Activated T-cell treated with anti-CD3 and anti-CD28 coated beads, Interleukin-2, amount 50 U/mL, for 4 hours (primary cell): ENCODE measurements around the gene HADHA. TPM values are rescaled to one million over a fixed set of nuclear protein-coding genes. Genes with fewer than 3 reads are reported as not detected.

Experiments used
- ATAC-seq, 2 donors: fragments of 200-7000 bp; cut with Tn5 transposase; one replicate each; pipeline ENCODE4 v1.10.0; 2021
- DNase-seq: peaks from one replicate; pipeline ENCODE4 v3.0.0-alpha.2; 2020
- H3K27me3 Mint-ChIP-seq: one replicate; pipeline ENCODE4 v1.8.0; 2021; ENCODE audit warnings: low read depth, mixed read lengths
- H3K36me3 Mint-ChIP-seq: one replicate; pipeline ENCODE4 v1.8.0; 2022; ENCODE audit warnings: mixed read lengths; ENCODE audit not compliant: insufficient read depth
- H3K4me1 Mint-ChIP-seq: one replicate; pipeline ENCODE4 v1.8.0; 2021; ENCODE audit warnings: low read depth, mixed read lengths
- H3K4me3 Mint-ChIP-seq: one replicate; pipeline ENCODE4 v1.8.0; 2021; ENCODE audit warnings: mild to moderate bottlenecking, moderate library complexity, mixed read lengths
- H3K9me3 Mint-ChIP-seq: one replicate; pipeline ENCODE4 v1.8.0; 2021; ENCODE audit warnings: mixed read lengths
- total RNA-seq, 3 donors: library from RNA; stranded (reverse); gene quantifications; one replicate each; pipeline ENCODE4 v1.2.1, GENCODE V29; 2021

The HADHA gene
- total RNA-seq, 3 donors from 2014 or later: 85.9 to 94.9 (median 87.7) TPM

DNA sequence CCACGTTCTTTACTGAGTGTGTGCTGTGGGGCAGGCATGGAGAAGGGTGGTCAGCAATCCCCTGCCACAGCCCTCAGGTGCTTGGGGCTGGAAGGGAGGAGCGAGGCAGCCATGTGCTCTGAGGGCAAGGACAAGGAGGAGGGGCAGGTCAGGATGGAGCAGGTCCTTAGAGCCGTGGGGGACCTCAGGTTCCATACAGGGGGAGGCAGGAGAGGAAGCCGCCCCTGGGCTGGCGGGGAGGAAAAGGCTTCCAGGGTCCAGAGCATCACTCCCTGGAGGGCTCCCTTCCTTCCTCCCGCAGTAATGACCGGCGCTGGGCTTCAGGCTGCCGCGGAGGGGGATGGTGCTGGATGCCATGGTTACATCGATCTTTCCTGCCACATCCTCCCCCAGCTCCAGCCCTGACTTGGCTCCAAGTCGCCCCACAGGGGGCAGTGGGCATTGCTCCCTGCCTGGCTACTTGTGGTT is 65.0 kb downstream of the HADHA start:
- no peak for DNase-seq
- H3K36me3 Mint-ChIP-seq: no peaks in the 10 kb centered on the region
- H3K4me3 Mint-ChIP-seq: peak overlapping the region; percentile 59
- peak in 1 of 2 donors; percentile 15 for ATAC-seq
- no peaks in the 10 kb centered on the region for H3K9me3 Mint-ChIP-seq
- peaks cover 16% of the 10 kb centered on the region for H3K4me1 Mint-ChIP-seq
- peaks cover 39% of the 10 kb centered on the region for H3K27me3 Mint-ChIP-seq

DNA sequence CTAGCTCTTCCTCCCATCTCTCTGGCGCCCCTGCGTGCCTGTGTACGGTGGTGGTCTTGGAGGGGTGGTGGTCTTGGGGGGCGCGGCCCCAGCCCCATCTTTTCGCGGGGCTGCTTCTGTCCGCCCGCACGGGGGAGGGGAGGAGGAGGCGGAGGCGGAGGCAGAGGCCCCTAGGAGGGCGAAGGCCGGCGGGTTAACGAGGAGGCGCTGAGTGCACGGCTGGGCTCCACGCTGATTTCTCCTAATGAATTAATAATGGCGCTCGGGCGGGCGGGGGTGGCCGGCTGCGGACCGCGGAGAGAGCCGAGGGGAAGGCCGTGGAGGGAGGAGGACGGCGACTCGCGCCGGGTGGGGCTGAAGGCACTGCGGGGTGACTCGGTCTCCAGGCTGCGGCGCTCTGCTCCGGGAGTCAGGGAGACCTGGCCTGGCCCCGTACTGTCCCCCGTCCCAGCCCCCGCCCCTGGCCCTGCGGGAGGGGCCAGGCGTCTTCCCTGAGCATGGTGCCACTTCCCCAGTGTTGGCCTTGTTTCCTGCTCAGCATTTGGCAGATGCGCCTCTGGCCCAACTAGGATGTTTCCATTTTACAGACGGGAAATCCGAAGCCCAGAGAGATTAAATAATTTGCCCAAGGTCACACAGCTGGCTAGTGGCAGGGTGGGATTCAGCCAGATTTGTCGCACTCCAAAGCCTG is 65.5 kb downstream of the HADHA start:
- peak; percentile 30 to 51 for ATAC-seq
- no peaks in the 10 kb centered on the region for H3K9me3 Mint-ChIP-seq
- peak overlapping the region; percentile 59 for H3K4me3 Mint-ChIP-seq
- peaks cover 43% of the 10 kb centered on the region for H3K27me3 Mint-ChIP-seq
- peaks cover 16% of the 10 kb centered on the region for H3K4me1 Mint-ChIP-seq
- no peaks in the 10 kb centered on the region for H3K36me3 Mint-ChIP-seq
- DNase-seq: no peak

- peaks cover 45% of the 10 kb centered on the region for H3K27me3 Mint-ChIP-seq
- ATAC-seq (no peak), DNase-seq (no peak)
- H3K4me3 Mint-ChIP-seq: no peak overlapping the region
- H3K36me3 Mint-ChIP-seq: no peaks in the 10 kb centered on the region
- no peaks in the 10 kb centered on the region for H3K9me3 Mint-ChIP-seq
- peaks cover 13% of the 10 kb centered on the region for H3K4me1 Mint-ChIP-seq
Measured at GRCh38 chr2:26178246-26178645, 66.2 kb downstream of the HADHA start.

DNA sequence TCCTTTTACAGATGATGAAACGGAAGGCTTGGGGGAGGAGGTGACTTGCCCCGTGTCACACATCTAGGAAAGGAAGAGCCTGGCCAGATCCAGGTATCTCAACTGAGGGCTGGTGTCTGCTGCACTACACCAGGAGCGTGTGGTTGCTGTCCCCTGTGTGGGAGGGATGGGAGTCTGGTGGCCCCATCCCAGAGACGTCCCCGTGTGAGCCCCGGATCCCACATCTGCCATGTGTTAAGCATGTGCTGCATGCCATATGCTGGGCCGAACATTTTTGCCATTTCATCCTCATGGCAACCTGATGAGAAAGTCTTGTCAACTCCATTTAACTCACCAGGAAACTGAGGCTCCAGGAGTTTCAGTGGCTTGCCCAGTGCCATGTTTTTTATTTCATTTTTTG is 67.3 kb downstream of the HADHA start:
- H3K27me3 Mint-ChIP-seq: peaks cover 47% of the 10 kb centered on the region
- H3K4me3 Mint-ChIP-seq: no peak overlapping the region
- no peaks in the 10 kb centered on the region for H3K9me3 Mint-ChIP-seq
- DNase-seq: no peak
- ATAC-seq: no peak
- peaks cover 16% of the 10 kb centered on the region for H3K4me1 Mint-ChIP-seq
- H3K36me3 Mint-ChIP-seq: no peaks in the 10 kb centered on the region

GRCh38 chr2:26176279-26176615 is 68.2 kb downstream of the HADHA start:
- no peaks in the 10 kb centered on the region for H3K9me3 Mint-ChIP-seq
- no peak for ATAC-seq

GRCh38 chr2:26175466-26176278 is 68.8 kb downstream of the HADHA start:
- H3K27me3 Mint-ChIP-seq: peaks cover 48% of the 10 kb centered on the region

More at GRCh38 chr2:26176279-26176615, 68.2 kb downstream of the HADHA start:
- no peak for DNase-seq
- Mint-ChIP-seq H3K4me3 (no peak overlapping the region), H3K4me1 (peaks cover 22% of the 10 kb centered on the region), H3K27me3 (peaks cover 51% of the 10 kb centered on the region), H3K36me3 (no peaks in the 10 kb centered on the region)

GRCh38 chr2:26174691-26175465 is 69.6 kb downstream of the HADHA start:
- H3K27me3 Mint-ChIP-seq: peaks cover 41% of the 10 kb centered on the region
- no peaks in the 10 kb centered on the region for H3K9me3 Mint-ChIP-seq
- H3K36me3 Mint-ChIP-seq: no peaks in the 10 kb centered on the region
- ATAC-seq (no peak), DNase-seq (no peak)
- H3K4me1 Mint-ChIP-seq: peaks cover 19% of the 10 kb centered on the region
- H3K4me3 Mint-ChIP-seq: no peak overlapping the region

More at GRCh38 chr2:26175466-26176278, 68.8 kb downstream of the HADHA start:
- DNase-seq: no peak
- no peak overlapping the region for H3K4me3 Mint-ChIP-seq
- H3K36me3 Mint-ChIP-seq: no peaks in the 10 kb centered on the region
- H3K4me1 Mint-ChIP-seq: peaks cover 22% of the 10 kb centered on the region
- H3K9me3 Mint-ChIP-seq: no peaks in the 10 kb centered on the region
- no peak for ATAC-seq

DNA sequence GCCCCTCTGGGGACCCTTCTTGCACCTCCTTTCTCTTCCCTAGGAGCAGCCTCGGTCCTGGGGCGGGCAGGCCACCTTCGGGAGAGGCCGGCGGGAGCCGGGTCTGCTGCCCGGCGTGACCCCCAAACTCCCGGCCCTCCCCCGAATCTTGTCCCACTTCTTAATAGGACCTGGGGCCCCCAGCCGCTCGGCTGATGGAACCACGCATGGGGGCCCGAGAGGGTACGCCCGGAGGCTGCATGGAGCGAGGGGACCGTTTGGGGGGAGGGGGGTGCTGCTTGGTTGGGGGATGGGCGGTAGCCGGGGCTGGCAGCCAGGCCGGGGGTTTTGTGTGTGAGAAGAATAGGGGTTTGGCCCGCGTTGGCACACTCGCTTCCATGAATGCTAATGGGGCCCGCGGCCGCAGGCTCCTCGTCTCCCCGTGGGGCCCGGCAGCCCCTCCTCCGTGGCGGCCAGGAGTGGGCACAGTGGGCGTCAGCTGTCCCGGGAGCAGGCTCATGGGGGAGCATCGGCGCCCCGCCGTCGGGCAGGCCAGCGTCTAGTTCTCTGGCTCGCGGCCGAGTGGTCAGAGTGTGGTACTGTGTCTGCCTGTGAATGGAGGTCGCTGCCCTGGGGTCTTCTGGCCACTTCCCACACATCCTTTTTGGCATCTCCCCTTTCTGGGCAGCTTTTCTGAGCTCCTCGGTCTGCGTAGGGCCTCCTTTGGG is 70.5 kb downstream of the HADHA start:
- H3K27me3 Mint-ChIP-seq: peaks cover 35% of the 10 kb centered on the region
- H3K4me3 Mint-ChIP-seq: peak overlapping the region; percentile 61
- H3K9me3 Mint-ChIP-seq: no peaks in the 10 kb centered on the region
- ATAC-seq (no peak), DNase-seq (no peak)
- peaks cover 15% of the 10 kb centered on the region for H3K4me1 Mint-ChIP-seq
- no peaks in the 10 kb centered on the region for H3K36me3 Mint-ChIP-seq

DNA sequence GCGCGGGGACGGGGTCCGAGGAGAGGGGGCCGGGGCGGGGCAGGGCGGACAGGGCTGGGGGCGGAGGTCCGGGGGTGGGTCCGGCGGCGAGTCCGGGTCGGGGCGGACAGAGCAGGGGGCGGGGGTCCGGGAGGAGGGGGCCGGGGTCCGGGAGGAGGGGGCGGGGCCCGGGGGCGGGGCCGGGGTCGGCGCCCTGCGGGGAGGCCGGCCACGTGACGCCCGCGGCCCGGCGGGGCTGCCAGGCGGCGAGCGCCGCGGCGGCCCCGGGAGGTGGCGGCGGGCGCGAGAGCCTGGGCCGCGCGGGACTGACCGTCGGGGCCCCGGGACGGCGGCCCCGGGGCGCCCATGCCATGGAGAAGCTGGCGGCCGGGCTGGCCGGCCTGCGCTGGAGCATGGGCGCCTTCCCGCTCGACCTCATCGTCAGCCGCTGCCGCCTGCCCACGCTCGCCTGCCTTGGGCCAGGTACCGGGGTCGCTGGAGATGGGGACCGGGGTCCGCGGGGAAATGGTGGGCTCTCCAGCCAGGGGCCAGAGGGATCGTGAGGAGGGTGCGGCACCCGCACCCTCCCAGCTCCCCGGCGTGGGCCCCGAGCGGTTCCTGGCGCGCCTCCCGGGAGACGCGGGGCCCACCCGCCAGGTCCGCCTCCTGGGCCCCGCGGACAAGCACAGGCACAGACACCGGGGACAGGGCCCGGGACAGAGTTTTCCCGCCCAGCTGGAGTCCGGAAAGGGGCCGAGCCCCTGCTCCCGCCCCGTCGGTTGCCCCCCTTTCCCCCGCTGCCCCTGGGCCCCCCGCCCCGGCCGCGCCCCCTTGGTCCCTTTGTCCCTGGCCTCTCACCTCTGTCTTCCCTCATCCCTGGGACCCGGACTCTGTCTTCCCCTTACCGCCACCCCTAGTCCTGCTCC is 71.3 kb downstream of the HADHA start, which contains the start of gene GAREM2:
GAREM2 (plus strand) TSS at position 218 of the 905 bp plus-strand sequence; CDS start at position 351, 133 bp downstream.
- ATAC-seq (peak; percentile 29 to 42), DNase-seq (no peak)
- H3K27me3 Mint-ChIP-seq: peaks cover 35% of the 10 kb centered on the region
- no peaks in the 10 kb centered on the region for H3K9me3 Mint-ChIP-seq
- H3K4me3 Mint-ChIP-seq: peak within 1 kb of the TSS; percentile 79
- no peaks in the 10 kb centered on the region for H3K36me3 Mint-ChIP-seq
- H3K4me1 Mint-ChIP-seq: peaks cover 15% of the 10 kb centered on the region

- no peaks in the 10 kb centered on the region for H3K9me3 Mint-ChIP-seq
- H3K4me1 Mint-ChIP-seq: peaks cover 15% of the 10 kb centered on the region
- ATAC-seq (peak in 1 of 2 donors; percentile 19), DNase-seq (no peak)
- H3K4me3 Mint-ChIP-seq: peak overlapping the region; percentile 79
- H3K27me3 Mint-ChIP-seq: peaks cover 35% of the 10 kb centered on the region
- H3K36me3 Mint-ChIP-seq: no peaks in the 10 kb centered on the region
Measured at GRCh38 chr2:26172189-26172870, 72.1 kb downstream of the HADHA start.

GRCh38 chr2:26170795-26171194 is 73.6 kb downstream of the HADHA start:
- DNase-seq: no peak
- Mint-ChIP-seq H3K4me3 (no peak overlapping the region), H3K36me3 (no peaks in the 10 kb centered on the region), H3K9me3 (no peaks in the 10 kb centered on the region), H3K27me3 (peaks cover 26% of the 10 kb centered on the region), H3K4me1 (peaks cover 15% of the 10 kb centered on the region)
- no peak for ATAC-seq

- H3K4me3 Mint-ChIP-seq: no peak overlapping the region
- H3K4me1 Mint-ChIP-seq: peaks cover 15% of the 10 kb centered on the region
- H3K9me3 Mint-ChIP-seq: no peaks in the 10 kb centered on the region
- no peak for DNase-seq
- peaks cover 23% of the 10 kb centered on the region for H3K27me3 Mint-ChIP-seq
- no peaks in the 10 kb centered on the region for H3K36me3 Mint-ChIP-seq
- no peak for ATAC-seq
Measured at GRCh38 chr2:26169681-26170414, 74.6 kb downstream of the HADHA start.
